Kidney (tissue), 14 donors: ENCODE data around the gene ARRDC5. TPM values are rescaled to one million over a fixed set of nuclear protein-coding genes. Genes with fewer than 3 reads are reported as not detected.
"Not testable (repeated sequence)": the region's sequence is repeated elsewhere in the genome, so short reads cannot be mapped to it uniquely, and the experiment has no call there.

ENCODE experiments used
- DNase-seq, 5 donors: peaks; one replicate each; pipeline ENCODE4 v3.0.0-alpha.2; 2013 to 2020
- FAIRE-seq: peaks from 2 replicates; lab custom pipeline; 2012; peaks lifted over from hg19 to GRCh38; lab: Jason Lieb, UNC
- H3K27ac ChIP-seq, 2 donors: one replicate each; pipeline ENCODE4 v1.7.0; 2013; ENCODE audit warnings: low read depth in 2 of 2, low read length in 2 of 2, inconsistent platforms in 1 of 2
- H3K27me3 ChIP-seq: one replicate; pipeline ENCODE4 v1.7.1; 2013; ENCODE audit warnings: low read length, inconsistent platforms; ENCODE audit not compliant: control insufficient read depth, insufficient read depth
- H3K36me3 ChIP-seq, 3 donors: one replicate each; pipeline versions ENCODE4 v1.7.0 to v1.7.1; 2013; ENCODE audit warnings: low read length in 3 of 3, control low read depth in 1 of 3, inconsistent platforms in 1 of 3; ENCODE audit not compliant: insufficient read depth in 3 of 3, control insufficient read depth in 2 of 3
- H3K4me1 ChIP-seq, 3 donors: one replicate each; pipeline versions ENCODE4 v1.7.0 to v1.7.1; 2013; ENCODE audit warnings: low read length in 3 of 3, inconsistent platforms in 1 of 3, low read depth in 1 of 3; ENCODE audit not compliant: control insufficient read depth in 2 of 3, insufficient read depth in 2 of 3
- H3K4me3 ChIP-seq, 3 donors: one replicate each; pipeline versions ENCODE4 v1.7.0 to v1.8.1; 2013; ENCODE audit warnings: low read length in 3 of 3, control low read depth in 1 of 3, inconsistent platforms in 1 of 3
- H3K9ac ChIP-seq, 3 donors: one replicate each; pipeline versions ENCODE4 v1.7.0 to v1.7.1; 2013; ENCODE audit warnings: low read length in 3 of 3, control low read depth in 1 of 3, inconsistent platforms in 1 of 3
- H3K9me3 ChIP-seq, 3 donors: one replicate each; pipeline versions ENCODE4 v1.7.0 to v1.7.1; 2013; ENCODE audit warnings: low read length in 3 of 3, control low read depth in 1 of 3, inconsistent platforms in 1 of 3; ENCODE audit not compliant: control insufficient read depth in 2 of 3, insufficient read depth in 1 of 3
- CTCF ChIP-seq: IDR thresholded peaks from 3 replicates; pipeline ENCODE4 v1.5.1; 2012; ENCODE audit warnings: mild to moderate bottlenecking, moderate library complexity, borderline replicate concordance; ENCODE audit not compliant: insufficient read depth; ENCODE audit errors: extremely low read depth
- intact Hi-C: fragments of 100-400 bp; cut with DNase I; formaldehyde crosslinking; loops from one replicate; pipeline ENCODE4 v1.11.1; 2022
- polyA plus RNA-seq: library from polyadenylated mRNA; stranded (reverse); fragments of 350-450 nt; fragmentation: Illumina TruSeq; extraction: RNeasy Lipid Tissue Mini Kit (QIAGEN cat#74804); gene quantifications from one replicate; pipeline ENCODE4 v1.2.3, GENCODE V29; 2014; ENCODE audit warnings: low read depth, low replicate concordance; ENCODE audit not compliant: insufficient read depth
- total RNA-seq: library from RNA; stranded (reverse); fragmentation: NEBNext Ultra II Directional; extraction: Animal tissue kit (Norgen Biotek cat#: 25700); gene quantifications from one replicate; pipeline ENCODE4 v1.2.1, GENCODE V29; 2021
- donor health status: control.
- donor health status: control.
- donor health status: control.
- donor health status: control.
- donor health status: control.
- donor health status: DM: yes; HTN: yes; CAD: no.
- donor health status: Normal renal cell carcinoma (clear cell type).

Gene ARRDC5
- total and polyA plus RNA-seq, 2 donors from 2014 or later: 1.4 TPM; not detected in 1

GRCh38 chr19:4939466-4939865, 36.8 kb upstream of the ARRDC5 start:
- TF ChIP-seq CTCF: no peak
- Histone ChIP-seq H3K27me3 (no peaks in the 10 kb centered on the region), H3K9ac (no peak overlapping the region), H3K9me3 (no peaks in the 10 kb centered on the region), H3K36me3 (no peaks in the 10 kb centered on the region), H3K27ac (no peak overlapping the region), H3K4me1 (no peaks in the 10 kb centered on the region), H3K4me3 (no peak overlapping the region)
- DNase-seq (no peak), FAIRE-seq (no peak)
- intact Hi-C loops: no loop called here

GRCh38 chr19:4938461-4938860, 35.8 kb upstream of the ARRDC5 start:
- H3K27me3 ChIP-seq, H3K9me3 ChIP-seq, intact Hi-C loops, H3K4me1 ChIP-seq, H3K36me3 ChIP-seq, H3K9ac ChIP-seq, FAIRE-seq, DNase-seq, H3K4me3 ChIP-seq, H3K27ac ChIP-seq: not testable (repeated sequence)

GRCh38 chr19:4937060-4937459, 34.4 kb upstream of the ARRDC5 start:
- intact Hi-C loops: no loop called here
- Histone ChIP-seq H3K4me1 (no peaks in the 10 kb centered on the region), H3K9me3 (no peaks in the 10 kb centered on the region), H3K4me3 (no peak overlapping the region), H3K27me3 (no peaks in the 10 kb centered on the region), H3K27ac (no peak overlapping the region), H3K9ac (no peak overlapping the region), H3K36me3 (no peaks in the 10 kb centered on the region)
- DNase-seq (no peak), FAIRE-seq (no peak)
- TF ChIP-seq CTCF: no peak

- no peak for DNase-seq
- Histone ChIP-seq H3K36me3 (no peaks in the 10 kb centered on the region), H3K4me3 (no peak overlapping the region), H3K9ac (no peak overlapping the region), H3K27me3 (no peaks in the 10 kb centered on the region), H3K27ac (no peak overlapping the region), H3K9me3 (no peaks in the 10 kb centered on the region), H3K4me1 (no peaks in the 10 kb centered on the region)
- intact Hi-C loops: no loop called here
- no peak for TF ChIP-seq CTCF
- FAIRE-seq: no peak
Measured at GRCh38 chr19:4935444-4935843, 32.7 kb upstream of the ARRDC5 start.
